SU-DHL-6 (cell line): ENCODE results near the gene ELN.

ENCODE experiments used
- CTCF ChIP-seq: fragments of 200-600 bp; sonication (generic); IDR thresholded peaks from one replicate; pipeline ENCODE4 v1.5.1; 2017; ENCODE audit warnings: antibody characterized with exemption, mild to moderate bottlenecking, low read length, moderate library complexity; ENCODE audit not compliant: insufficient read depth, poor library complexity, severe bottlenecking
- EZH2phosphoT487 ChIP-seq: fragments of 200-600 bp; sonication (generic), shearing (Covaris generic); conservative IDR thresholded peaks from 2 replicates; pipeline ENCODE4 v1.6.1; 2018; ENCODE audit warnings: mild to moderate bottlenecking, antibody characterized with exemption, low read length, moderate library complexity, mixed read lengths

DNA sequence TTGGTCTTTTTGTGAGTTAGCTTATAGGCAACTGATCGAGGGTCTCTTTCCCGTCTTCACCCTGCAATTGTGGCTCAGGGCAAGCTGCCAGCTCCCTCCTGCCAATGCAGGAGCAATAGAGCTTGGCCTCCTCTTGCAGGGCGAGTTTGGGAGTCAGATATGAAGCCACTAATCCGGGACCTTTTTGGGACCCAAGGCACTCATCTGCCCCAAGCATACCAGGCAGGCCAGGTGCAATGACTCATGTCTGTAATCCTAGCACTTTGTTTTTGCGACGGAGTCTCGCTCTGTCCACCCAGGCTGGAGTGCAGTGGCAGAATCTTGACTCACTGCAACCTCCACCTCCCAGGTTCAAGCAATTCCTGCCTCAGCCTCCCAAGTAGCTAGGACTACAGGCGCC, 76.7 kb downstream of the ELN start:
- TF ChIP-seq CTCF, result no peak
- no peak for TF ChIP-seq EZH2phosphoT487
